Neural cell (in vitro differentiated cells): ENCODE data around the gene COX17. TPM values are rescaled to one million over a fixed set of nuclear protein-coding genes. Genes with fewer than 3 reads are reported as not detected.
"Not testable (repeated sequence)": the region's sequence is repeated elsewhere in the genome, so short reads cannot be mapped to it uniquely, and the experiment has no call there.

Source experiments
- H2AFZ ChIP-seq: fragments of 200-600, 300-800 bp; sonication (generic), shearing (Covaris generic); 2 replicates; pipeline ENCODE4 v1.6.0; 2014; ENCODE audit warnings: low read depth, mild to moderate bottlenecking, antibody characterized with exemption, low read length, moderate library complexity
- H3F3A ChIP-seq: fragments of 200-600 bp; shearing (Covaris generic); 2 replicates; pipeline ENCODE4 v1.6.1; 2016; ENCODE audit warnings: mild to moderate bottlenecking, moderate library complexity, mixed read lengths, antibody characterized with exemption, low read length; ENCODE audit not compliant: insufficient read depth, poor library complexity, severe bottlenecking
- H3K27ac ChIP-seq: fragments of 200-600, 300-800 bp; sonication (generic), shearing (Covaris generic); 2 replicates; pipeline ENCODE4 v1.5.1; 2014; ENCODE audit warnings: mild to moderate bottlenecking, low read length, moderate library complexity
- H3K27me3 ChIP-seq: fragments of 300-800, 200-600 bp; sonication (generic), shearing (Covaris generic); 2 replicates; pipeline ENCODE4 v1.6.0; 2014; ENCODE audit warnings: mild to moderate bottlenecking, low read depth, low read length, moderate library complexity; ENCODE audit not compliant: insufficient read depth
- H3K36me3 ChIP-seq: fragments of 300-800, 200-600 bp; sonication (generic), shearing (Covaris generic); 2 replicates; pipeline ENCODE4 v1.5.1; 2014; ENCODE audit warnings: mild to moderate bottlenecking, antibody characterized with exemption, low read length, moderate library complexity; ENCODE audit not compliant: insufficient read depth
- H3K4me2 ChIP-seq: fragments of 300-800, 200-600 bp; sonication (generic), shearing (Covaris generic); 2 replicates; pipeline ENCODE4 v1.6.0; 2014; ENCODE audit warnings: mild to moderate bottlenecking, low read length
- H3K4me3 ChIP-seq: fragments of 300-800, 200-600 bp; sonication (generic), shearing (Covaris generic); 2 replicates; pipeline ENCODE4 v1.5.1; 2014; ENCODE audit warnings: mild to moderate bottlenecking, low read length, moderate library complexity
- H3K79me2 ChIP-seq: fragments of 200-600 bp; shearing (Covaris generic); replicated peaks from 2 replicates; pipeline ENCODE4 v1.6.0; 2014; ENCODE audit warnings: mild to moderate bottlenecking, low read length, moderate library complexity; ENCODE audit not compliant: insufficient read depth
- H3K9ac ChIP-seq: fragments of 300-800, 200-600 bp; sonication (generic), shearing (Covaris generic); 2 replicates; pipeline ENCODE4 v1.6.1; 2016; ENCODE audit warnings: mild to moderate bottlenecking, low read length, mixed read lengths
- H3K9me2 ChIP-seq: fragments of 200-600 bp; shearing (Covaris generic); 2 replicates; pipeline ENCODE4 v1.6.1; 2016; ENCODE audit warnings: mild to moderate bottlenecking, low read length, mixed read lengths; ENCODE audit not compliant: insufficient read depth
- H3K9me3 ChIP-seq: fragments of 200-600, 300-800 bp; sonication (generic), shearing (Covaris generic); 2 replicates; pipeline ENCODE4 v1.6.1; 2016; ENCODE audit warnings: mild to moderate bottlenecking, mixed run types, low read length, moderate library complexity, mixed read lengths
- H4K20me1 ChIP-seq: fragments of 200-600 bp; shearing (Covaris generic); 2 replicates; pipeline ENCODE4 v1.6.1; 2016; ENCODE audit warnings: mild to moderate bottlenecking, mixed run types; ENCODE audit not compliant: insufficient read depth
- CTCF ChIP-seq: fragments of 450-650 bp; IDR thresholded peaks from 2 replicates; pipeline ENCODE4 v1.5.1; 2014; ENCODE audit warnings: antibody characterized with exemption, mild to moderate bottlenecking, moderate library complexity; ENCODE audit not compliant: poor library complexity, severe bottlenecking
- EP300 ChIP-seq: fragments of 450-650 bp; conservative IDR thresholded peaks from 2 replicates; pipeline ENCODE4 v1.6.1; 2014; ENCODE audit warnings: antibody characterized with exemption, mild to moderate bottlenecking, moderate library complexity; ENCODE audit not compliant: poor library complexity, severe bottlenecking
- EZH2 ChIP-seq: fragments of 200-600, 300-800 bp; shearing (Covaris generic), sonication (generic); IDR thresholded peaks from 2 replicates; pipeline ENCODE4 v1.6.1; 2014; ENCODE audit warnings: antibody characterized with exemption, low read length, borderline replicate concordance, mild to moderate bottlenecking; ENCODE audit not compliant: insufficient read depth, poor library complexity, severe bottlenecking
- MXI1 ChIP-seq: fragments of 450-650 bp; conservative IDR thresholded peaks from 2 replicates; pipeline ENCODE4 v1.6.1; 2014; ENCODE audit warnings: antibody characterized with exemption, mild to moderate bottlenecking; ENCODE audit not compliant: poor library complexity, severe bottlenecking
- POLR2AphosphoS5 ChIP-seq: IDR thresholded peaks from 2 replicates; pipeline ENCODE4 v1.6.1; 2012
- RAD21 ChIP-seq: fragments of 450-650 bp; conservative IDR thresholded peaks from 2 replicates; pipeline ENCODE4 v1.6.1; 2014; ENCODE audit warnings: antibody characterized with exemption, mild to moderate bottlenecking, moderate library complexity
- REST ChIP-seq: IDR thresholded peaks from 2 replicates; pipeline ENCODE4 v1.6.1; 2012; ENCODE audit warnings: borderline replicate concordance
- SMC3 ChIP-seq: fragments of 450-650 bp; conservative IDR thresholded peaks from 2 replicates; pipeline ENCODE4 v1.6.1; 2014; ENCODE audit warnings: antibody characterized with exemption, mild to moderate bottlenecking, moderate library complexity; ENCODE audit not compliant: poor library complexity
- TAF1 ChIP-seq: IDR thresholded peaks from 2 replicates; pipeline ENCODE4 v1.6.1; 2012; ENCODE audit warnings: low read depth
- polyA plus RNA-seq: library from polyadenylated mRNA; depleted of rRNA; stranded (reverse); fragments of >200 nt; gene quantifications from 2 replicates; pipeline ENCODE4 v1.2.3, GENCODE V29; 2014

The COX17 gene
- polyA plus RNA-seq, 1 donor from 2014 or later: 49.4 TPM

GRCh38 chr3:119679874-119680273 is 2.7 kb upstream of the COX17 start:
- Histone ChIP-seq H3K27me3 (no peaks in the 10 kb centered on the region), H3K9ac (no peak overlapping the region), H3K27ac (no peak overlapping the region), H3K4me2 (no peak overlapping the region), H3F3A (no peaks in the 10 kb centered on the region), H4K20me1 (no peaks in the 10 kb centered on the region), H3K4me3 (no peak overlapping the region), H3K79me2 (peaks cover 15% of the 10 kb centered on the region), H3K9me3 (no peaks in the 10 kb centered on the region), H3K36me3 (no peaks in the 10 kb centered on the region), H2AFZ (no peak overlapping the region), H3K9me2 (no peaks in the 10 kb centered on the region)
- TF ChIP-seq REST: no peak
- TF ChIP-seq POLR2AphosphoS5: no peak
- no peak for TF ChIP-seq EP300
- no peak for TF ChIP-seq RAD21
- TF ChIP-seq SMC3: no peak
- no peak for TF ChIP-seq EZH2
- no peak for TF ChIP-seq CTCF
- TF ChIP-seq TAF1: no peak
- TF ChIP-seq MXI1: no peak

- H3F3A ChIP-seq, H3K4me3 ChIP-seq, H3K9me3 ChIP-seq, H3K27ac ChIP-seq, H3K36me3 ChIP-seq, H3K27me3 ChIP-seq, H3K9me2 ChIP-seq, H4K20me1 ChIP-seq, H3K4me2 ChIP-seq, H3K9ac ChIP-seq, H2AFZ ChIP-seq: not testable (repeated sequence)
- peaks cover 15% of the 10 kb centered on the region for H3K79me2 ChIP-seq
Observed at GRCh38 chr3:119678209-119678608, 1.0 kb upstream of the COX17 start.

GRCh38 chr3:119677641-119677934 is 382 bp upstream of the COX17 start:
- Histone ChIP-seq H3K27ac (peak overlapping the region; percentile 63), H3K4me2 (peak overlapping the region; percentile 33), H3K9me2 (no peaks in the 10 kb centered on the region), H3K36me3 (no peaks in the 10 kb centered on the region), H3K4me3 (peak overlapping the region; percentile 79), H3K79me2 (peaks cover 15% of the 10 kb centered on the region), H4K20me1 (no peaks in the 10 kb centered on the region), H3K9ac (peak overlapping the region; percentile 67), H3K27me3 (no peaks in the 10 kb centered on the region), H3K9me3 (no peaks in the 10 kb centered on the region), H2AFZ (peak overlapping the region; percentile 80), H3F3A (no peaks in the 10 kb centered on the region)
- TF ChIP-seq EP300: no peak
- TF ChIP-seq RAD21: no peak
- TF ChIP-seq SMC3: no peak
